ENCODE data around the gene SPATA12.

- TF ChIP-seq CTCF (IDR thresholded peaks at IDR 0.05) = no peak
- TF ChIP-seq POLR2A (IDR thresholded peaks at IDR 0.05) = no peak
These were observed 29.7 kb upstream of the SPATA12 start for GRCh38 chr3:57030721-57031120.
